ENCODE results near the gene SLC28A1.
A peak's percentile ranks its signal among the peaks of the same experiment; 100 is the strongest.

SLC28A1 gene

GRCh38 chr15:84960391-84961113 lies 76.1 kb downstream of the SLC28A1 start:
- TF ChIP-seq POLR2A (IDR thresholded peaks at IDR 0.05; ENCODE audit: low read length) (no peak), GATA1 (IDR thresholded peaks at IDR 0.05; ENCODE audit: low read depth, low read length) (no peak)
- DNase-seq, result no peak

- DNase-seq, result no peak
- TF ChIP-seq POLR2A (IDR thresholded peaks at IDR 0.05; ENCODE audit: low read length) (no peak), GATA1 (IDR thresholded peaks at IDR 0.05; ENCODE audit: low read depth, low read length) (no peak)
These were observed 76.6 kb downstream of the SLC28A1 start for GRCh38 chr15:84961114-84961452.

- no peak for DNase-seq
- TF ChIP-seq POLR2A (IDR thresholded peaks at IDR 0.05; ENCODE audit: low read length), result no peak
- no peak for TF ChIP-seq GATA1 (IDR thresholded peaks at IDR 0.05; ENCODE audit: low read depth, low read length)
These were observed 77.2 kb downstream of the SLC28A1 start for GRCh38 chr15:84961707-84962106.

DNA sequence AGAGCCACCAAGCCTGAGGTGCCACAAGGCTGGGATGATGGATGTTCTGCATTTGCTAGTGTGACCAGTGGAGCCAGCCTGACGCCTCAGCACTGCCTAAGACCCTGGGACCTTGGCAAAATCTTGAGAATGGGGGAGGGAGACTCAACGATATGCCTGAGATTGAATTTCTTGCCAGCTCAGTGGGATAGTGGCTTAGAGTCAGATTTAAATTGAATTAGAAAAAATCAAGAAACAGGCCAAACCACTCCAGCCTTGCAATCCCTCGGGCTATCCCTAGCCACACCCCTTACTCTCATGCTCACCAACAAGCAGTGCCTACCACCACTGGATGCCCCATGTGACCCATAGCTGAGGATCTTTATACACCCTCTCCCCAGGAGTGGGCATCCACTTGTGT lies 78.5 kb downstream of the SLC28A1 start:
- DNase-seq, result no peak
- no peak for TF ChIP-seq POLR2A (IDR thresholded peaks at IDR 0.05; ENCODE audit: low read length)

- no peak for DNase-seq
- no peak for TF ChIP-seq POLR2A (IDR thresholded peaks at IDR 0.05; ENCODE audit: low read length)
- no peak for TF ChIP-seq GATA1 (IDR thresholded peaks at IDR 0.05; ENCODE audit: low read depth, low read length)
These were observed 82.9 kb downstream of the SLC28A1 start for GRCh38 chr15:84967380-84967779.

- no peak for DNase-seq
- TF ChIP-seq POLR2A (IDR thresholded peaks at IDR 0.05; ENCODE audit: low read length), result no peak
- TF ChIP-seq GATA1 (IDR thresholded peaks at IDR 0.05; ENCODE audit: low read depth, low read length), result no peak
These were observed 83.8 kb downstream of the SLC28A1 start for GRCh38 chr15:84968301-84968700.

GRCh38 chr15:84969257-84969656 lies 84.8 kb downstream of the SLC28A1 start:
- DNase-seq, result no peak
- no peak for TF ChIP-seq POLR2A (IDR thresholded peaks at IDR 0.05; ENCODE audit: low read length)
- TF ChIP-seq GATA1 (IDR thresholded peaks at IDR 0.05; ENCODE audit: low read depth, low read length), result no peak

DNA sequence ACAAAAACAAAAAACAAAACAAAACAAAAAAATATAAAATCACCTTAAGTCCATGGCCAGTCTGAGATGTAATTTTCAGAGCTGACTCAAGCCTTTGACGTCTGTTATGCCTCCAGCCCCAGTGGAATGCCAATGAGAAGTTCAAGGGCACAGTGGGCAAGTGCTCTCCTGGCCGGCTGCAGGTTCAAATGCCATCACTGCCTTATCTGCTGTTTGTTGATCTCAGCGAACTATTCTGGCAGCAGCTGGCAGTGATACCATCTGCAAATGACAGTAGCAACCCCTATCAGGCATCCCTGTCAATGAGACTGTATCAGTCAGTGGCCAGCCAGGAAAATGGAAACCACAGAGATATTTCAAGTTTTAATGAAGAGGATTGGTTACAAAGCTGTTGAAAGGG lies 86.4 kb downstream of the SLC28A1 start:
- TF ChIP-seq GATA1 (IDR thresholded peaks at IDR 0.05; ENCODE audit: low read depth, low read length), result no peak
- no peak for TF ChIP-seq POLR2A (IDR thresholded peaks at IDR 0.05; ENCODE audit: low read length)

GRCh38 chr15:84973492-84974460 lies 89.3 kb downstream of the SLC28A1 start:
- no peak for TF ChIP-seq POLR2A (IDR thresholded peaks at IDR 0.05; ENCODE audit: low read length)
- TF ChIP-seq GATA1 (IDR thresholded peaks at IDR 0.05; ENCODE audit: low read depth, low read length), result no peak
- DNase-seq, result no peak

More for the DNA sequence above, 86.4 kb downstream of the SLC28A1 start:
- DNase-seq, result peak in 1 of 2 experiments; percentile 30

DNA sequence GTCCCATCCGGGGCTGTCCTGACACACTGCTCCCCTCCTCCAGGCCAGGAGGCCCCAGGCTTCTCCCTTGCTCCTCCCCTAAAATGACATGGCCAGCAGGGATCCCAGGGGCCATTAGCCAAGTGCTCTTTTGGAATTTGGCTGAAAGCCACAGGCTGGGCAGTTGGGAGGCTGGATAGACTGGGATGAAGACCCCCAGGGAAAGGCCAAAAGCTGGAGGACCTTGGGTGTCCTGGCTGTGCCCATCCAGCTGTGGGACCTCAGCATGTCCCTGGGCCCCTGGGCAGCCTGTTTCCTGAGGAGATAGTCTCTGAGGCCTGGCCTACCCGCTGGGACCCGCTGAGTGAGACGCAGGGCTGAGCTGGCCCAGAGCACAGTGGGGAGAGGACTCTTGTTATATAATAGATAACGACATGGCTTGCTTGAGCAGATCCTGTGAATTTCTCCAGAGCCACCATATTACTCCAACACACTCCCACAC lies 91.4 kb downstream of the SLC28A1 start:
- no peak for DNase-seq
- no peak for TF ChIP-seq GATA1 (IDR thresholded peaks at IDR 0.05; ENCODE audit: low read depth, low read length)
- TF ChIP-seq POLR2A (IDR thresholded peaks at IDR 0.05; ENCODE audit: low read length), result no peak

- TF ChIP-seq POLR2A (IDR thresholded peaks at IDR 0.05; ENCODE audit: low read length) (no peak), GATA1 (IDR thresholded peaks at IDR 0.05; ENCODE audit: low read depth, low read length) (no peak)
- DNase-seq, result no peak
These were observed 92.4 kb downstream of the SLC28A1 start for GRCh38 chr15:84976746-84977345.

GRCh38 chr15:84979651-84980050 lies 95.2 kb downstream of the SLC28A1 start:
- no peak for TF ChIP-seq GATA1 (IDR thresholded peaks at IDR 0.05; ENCODE audit: low read depth, low read length)
- TF ChIP-seq POLR2A (IDR thresholded peaks at IDR 0.05; ENCODE audit: low read length), result no peak
- DNase-seq, result peak; percentile 14 to 30

- DNase-seq, result peak; percentile 88 to 90
- TF ChIP-seq GATA1 (IDR thresholded peaks at IDR 0.05; ENCODE audit: low read depth, low read length) (no peak), POLR2A (IDR thresholded peaks at IDR 0.05; ENCODE audit: low read length) (no peak)
These were observed 96.0 kb downstream of the SLC28A1 start for GRCh38 chr15:84980196-84981053.

All from erythroblast (primary cell).